ENCODE data around the gene GNG13. TPM values are rescaled to one million over a fixed set of nuclear protein-coding genes. Genes with fewer than 3 reads are reported as not detected.
"Not testable (repeated sequence)": the region's sequence is repeated elsewhere in the genome, so short reads cannot be mapped to it uniquely, and the experiment has no call there.

The GNG13 gene
- total RNA-seq, 4 donors from 2014 or later = not detected

DNA sequence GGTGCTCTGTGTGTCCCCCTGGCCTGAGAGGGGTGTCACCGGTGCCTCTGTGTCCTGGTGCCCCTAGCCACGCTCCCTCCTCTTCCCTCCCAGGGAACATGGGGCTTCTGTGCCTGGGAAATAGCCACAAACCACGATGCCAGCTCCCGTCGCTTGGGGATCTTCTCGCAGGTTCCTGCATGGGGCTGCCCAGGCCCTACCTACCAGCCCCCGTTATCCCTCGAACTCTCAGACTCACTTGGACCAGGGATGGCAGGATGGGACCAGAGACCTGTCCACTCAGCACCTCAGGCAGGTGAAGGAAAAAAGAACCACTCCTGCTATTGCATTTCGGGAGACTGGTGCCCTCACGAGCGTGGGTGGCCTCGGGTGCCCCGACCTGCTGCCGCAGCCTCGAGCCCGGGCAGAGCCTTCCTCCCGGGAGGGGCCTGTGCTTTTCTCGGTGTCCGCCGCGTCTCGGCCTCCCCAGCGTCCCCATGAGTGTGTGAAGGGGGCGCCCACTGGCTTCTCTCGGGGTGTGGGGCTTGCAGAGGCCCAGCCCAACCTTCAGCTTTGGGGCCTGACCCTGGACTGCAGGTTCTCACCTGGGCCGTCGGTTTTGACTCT lies 41.0 kb upstream of the GNG13 start:
- DNase-seq (ENCODE audit: low spot score in 2 of 2) = no peak
- H3K27ac ChIP-seq = no peak overlapping the region
- no peaks in the 10 kb centered on the region for H3K36me3 ChIP-seq
- TF ChIP-seq, protein P1, sequence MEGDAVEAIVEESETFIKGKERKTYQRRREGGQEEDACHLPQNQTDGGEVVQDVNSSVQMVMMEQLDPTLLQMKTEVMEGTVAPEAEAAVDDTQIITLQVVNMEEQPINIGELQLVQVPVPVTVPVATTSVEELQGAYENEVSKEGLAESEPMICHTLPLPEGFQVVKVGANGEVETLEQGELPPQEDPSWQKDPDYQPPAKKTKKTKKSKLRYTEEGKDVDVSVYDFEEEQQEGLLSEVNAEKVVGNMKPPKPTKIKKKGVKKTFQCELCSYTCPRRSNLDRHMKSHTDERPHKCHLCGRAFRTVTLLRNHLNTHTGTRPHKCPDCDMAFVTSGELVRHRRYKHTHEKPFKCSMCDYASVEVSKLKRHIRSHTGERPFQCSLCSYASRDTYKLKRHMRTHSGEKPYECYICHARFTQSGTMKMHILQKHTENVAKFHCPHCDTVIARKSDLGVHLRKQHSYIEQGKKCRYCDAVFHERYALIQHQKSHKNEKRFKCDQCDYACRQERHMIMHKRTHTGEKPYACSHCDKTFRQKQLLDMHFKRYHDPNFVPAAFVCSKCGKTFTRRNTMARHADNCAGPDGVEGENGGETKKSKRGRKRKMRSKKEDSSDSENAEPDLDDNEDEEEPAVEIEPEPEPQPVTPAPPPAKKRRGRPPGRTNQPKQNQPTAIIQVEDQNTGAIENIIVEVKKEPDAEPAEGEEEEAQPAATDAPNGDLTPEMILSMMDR (IDR thresholded peaks at IDR 0.05) = no peak
- TF ChIP-seq POLR2AphosphoS5 (IDR thresholded peaks at IDR 0.05) (no peak), POLR2A (IDR thresholded peaks at IDR 0.05) (no peak), EP300 (IDR thresholded peaks at IDR 0.05) (no peak)
- WGBS = 71% methylated on average over 11 of the region's 27 CpGs
- no peaks in the 10 kb centered on the region for H3K4me1 ChIP-seq
- peaks cover 42% of the 10 kb centered on the region for H3K27me3 ChIP-seq
- H3K4me3 ChIP-seq = no peak overlapping the region
- peaks cover 7% of the 10 kb centered on the region for H3K9me3 ChIP-seq

DNA sequence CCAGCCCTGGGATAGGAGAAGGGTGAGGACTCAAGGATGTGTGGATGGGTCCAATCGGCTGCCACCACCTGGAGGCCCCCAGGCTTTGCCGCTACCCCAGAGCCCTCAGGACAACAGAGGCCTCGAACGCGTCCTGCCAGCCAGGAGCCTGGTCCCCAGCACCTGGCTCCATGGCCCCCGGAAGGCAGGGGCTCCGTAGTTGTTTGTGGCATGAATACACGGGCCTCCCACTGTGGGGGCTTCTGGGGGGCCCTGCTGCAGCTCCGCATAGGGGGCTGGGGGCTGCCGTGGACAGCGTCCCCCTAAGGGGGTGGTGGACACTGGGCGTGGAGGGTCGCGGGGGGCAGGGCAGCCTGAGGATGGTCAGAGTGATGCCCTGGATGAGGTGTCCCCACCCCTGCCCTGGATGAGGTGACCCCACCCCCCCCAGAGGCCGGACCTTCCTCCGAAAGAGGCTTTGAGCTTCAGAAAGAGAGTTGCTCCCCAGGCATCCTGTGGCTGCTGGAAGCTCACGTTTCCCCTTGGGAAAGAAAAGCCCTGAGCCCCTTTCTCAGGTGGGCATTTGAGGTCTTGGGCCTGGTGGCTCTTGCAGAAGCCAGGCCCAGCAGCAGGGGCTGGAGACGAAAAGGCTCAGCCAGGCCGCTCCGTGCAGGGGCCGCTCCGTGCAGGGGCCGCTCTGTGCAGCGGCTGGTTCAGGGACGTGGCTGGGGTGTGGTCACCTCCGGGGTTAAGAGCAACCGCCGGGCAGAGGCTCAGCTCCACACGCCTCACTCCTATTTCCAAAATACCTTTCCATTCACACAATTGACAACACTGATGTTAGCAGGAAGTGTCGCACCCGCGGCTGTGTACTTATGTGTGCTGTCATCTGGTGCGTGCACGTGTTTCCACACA lies 40.3 kb upstream of the GNG13 start:
- 66% methylated on average over 18 of the region's 34 CpGs for WGBS
- Histone ChIP-seq H3K27ac (no peak overlapping the region), H3K4me3 (no peak overlapping the region), H3K9me3 (peaks cover 15% of the 10 kb centered on the region), H3K27me3 (peaks cover 42% of the 10 kb centered on the region), H3K4me1 (no peaks in the 10 kb centered on the region), H3K36me3 (no peaks in the 10 kb centered on the region)
- TF ChIP-seq POLR2AphosphoS5 (IDR thresholded peaks at IDR 0.05) = no peak
- no peak for TF ChIP-seq EP300 (IDR thresholded peaks at IDR 0.05)
- TF ChIP-seq, protein P1 (IDR thresholded peaks at IDR 0.05) = no peak
- no peak for TF ChIP-seq POLR2A (IDR thresholded peaks at IDR 0.05)
- no peak for DNase-seq (ENCODE audit: low spot score in 2 of 2)

DNA sequence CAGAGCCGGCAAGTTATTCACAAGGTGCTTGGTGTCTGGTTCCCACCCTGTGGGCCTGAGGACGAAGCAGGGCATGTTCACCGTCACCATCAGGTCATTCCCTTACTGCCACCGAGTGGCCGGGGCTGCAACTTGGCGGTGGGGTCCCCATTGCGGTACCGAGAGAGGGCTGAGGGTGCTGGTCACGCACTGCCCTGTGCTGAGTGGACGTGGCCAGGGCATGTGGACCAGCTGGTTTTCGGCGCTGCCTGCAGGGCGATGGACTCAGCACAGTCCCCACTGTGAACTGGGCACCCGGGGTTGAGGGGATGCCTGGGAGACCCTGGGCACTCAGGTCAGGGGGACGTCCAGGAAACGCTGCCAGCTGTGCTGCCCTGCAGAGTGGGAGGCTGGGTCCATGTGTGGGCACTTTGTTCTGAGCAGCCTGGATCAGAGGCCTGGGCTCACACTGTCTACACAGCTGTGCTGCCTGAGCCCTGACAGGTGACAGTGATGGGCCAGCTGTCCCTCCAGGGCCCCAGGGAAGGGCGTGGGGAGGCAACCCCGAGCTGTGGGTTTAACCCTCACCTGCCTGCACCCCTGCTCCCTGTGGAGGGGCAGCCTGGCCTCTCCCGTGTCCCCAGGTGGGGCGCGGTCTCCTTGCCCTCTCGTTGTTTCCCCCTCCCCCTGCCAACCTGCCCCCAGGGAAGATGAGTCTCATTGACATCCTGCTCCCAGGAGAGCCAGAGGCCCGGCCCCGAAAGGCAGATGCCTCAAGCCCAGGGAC lies 39.3 kb upstream of the GNG13 start:
- 64% methylated on average over 11 of the region's 24 CpGs for WGBS
- no peak for TF ChIP-seq EP300 (IDR thresholded peaks at IDR 0.05)
- TF ChIP-seq, protein P1 (IDR thresholded peaks at IDR 0.05) = no peak
- no peak for TF ChIP-seq POLR2AphosphoS5 (IDR thresholded peaks at IDR 0.05)
- no peaks in the 10 kb centered on the region for H3K4me1 ChIP-seq
- peaks cover 42% of the 10 kb centered on the region for H3K27me3 ChIP-seq
- H3K36me3 ChIP-seq = no peaks in the 10 kb centered on the region
- H3K9me3 ChIP-seq = peaks cover 18% of the 10 kb centered on the region
- no peak for DNase-seq (ENCODE audit: low spot score in 2 of 2)
- H3K27ac ChIP-seq = no peak overlapping the region
- no peak overlapping the region for H3K4me3 ChIP-seq

DNA sequence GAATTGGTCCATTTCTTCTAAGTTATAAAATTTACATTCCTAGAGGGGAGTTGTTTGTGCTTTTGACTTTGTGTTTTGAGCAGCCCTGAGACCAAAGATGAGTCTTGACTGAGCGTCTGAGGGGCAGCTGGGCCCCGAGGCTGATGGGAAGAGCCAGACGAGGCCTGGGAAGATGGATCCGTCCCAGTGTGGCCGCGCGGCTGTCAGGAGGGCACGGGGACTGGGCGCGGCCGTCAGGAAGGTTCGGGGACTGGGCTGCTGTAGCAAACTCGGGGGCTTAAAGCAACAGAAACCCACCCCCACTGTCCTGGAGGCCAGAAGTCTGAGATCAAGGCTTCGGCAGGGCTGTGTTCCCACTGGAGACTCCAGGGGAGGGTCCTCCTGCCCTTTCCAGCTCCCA lies 38.2 kb upstream of the GNG13 start:
- H3K27me3 ChIP-seq = peaks cover 42% of the 10 kb centered on the region
- H3K9me3 ChIP-seq = peaks cover 18% of the 10 kb centered on the region
- H3K27ac ChIP-seq = no peak overlapping the region
- H3K36me3 ChIP-seq = no peaks in the 10 kb centered on the region
- H3K4me1 ChIP-seq = no peaks in the 10 kb centered on the region
- H3K4me3 ChIP-seq = no peak overlapping the region
- TF ChIP-seq, protein P1 (IDR thresholded peaks at IDR 0.05) = no peak
- TF ChIP-seq EP300 (IDR thresholded peaks at IDR 0.05) = no peak
- TF ChIP-seq POLR2AphosphoS5 (IDR thresholded peaks at IDR 0.05) = no peak
- TF ChIP-seq POLR2A (IDR thresholded peaks at IDR 0.05) = no peak
- DNase-seq (ENCODE audit: low spot score in 2 of 2) = no peak
- 83% methylated on average over 14 of the region's 14 CpGs for WGBS

DNA sequence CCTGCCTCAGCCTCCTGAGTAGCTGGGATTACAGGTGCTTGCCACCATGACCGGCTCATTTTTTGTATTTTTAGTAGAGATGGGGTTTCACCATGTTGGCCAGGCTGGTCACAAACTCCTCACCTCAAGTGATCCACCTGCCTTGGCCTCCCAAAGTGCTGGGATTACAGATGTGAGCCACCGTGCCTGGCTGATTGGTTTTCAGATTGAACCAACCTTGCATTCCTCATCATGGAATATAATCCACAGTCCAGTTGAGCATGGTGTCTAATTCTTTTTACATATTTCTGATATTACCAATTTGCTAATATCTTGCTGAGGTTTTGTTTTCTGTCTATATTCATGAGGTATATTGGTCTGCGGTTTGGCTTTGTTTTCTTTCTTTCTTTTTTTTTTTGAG lies 36.3 kb upstream of the GNG13 start:
- H3K36me3 ChIP-seq; H3K4me1 ChIP-seq; DNase-seq (ENCODE audit: low spot score in 2 of 2); H3K4me3 ChIP-seq; H3K27ac ChIP-seq: not testable (repeated sequence)
- Histone ChIP-seq H3K27me3 (peaks cover 49% of the 10 kb centered on the region), H3K9me3 (peaks cover 18% of the 10 kb centered on the region)
- WGBS = 91% methylated on average over 3 of the region's 3 CpGs

All from suprapubic skin (tissue), 4 donors.